SJCRH30 (cell line): ENCODE measurements around the gene S1PR5. TPM values are rescaled to one million over a fixed set of nuclear protein-coding genes. Genes with fewer than 3 reads are reported as not detected.
"Not testable (repeated sequence)": the region's sequence is repeated elsewhere in the genome, so short reads cannot be mapped to it uniquely, and the experiment has no call there.

Experiments used
- DNase-seq, 2 experiments: peaks; one replicate each; pipeline ENCODE4 v3.0.0-alpha.2; 2015 to 2020
- H3K27ac ChIP-seq: fragments of 250-450 bp; sonication (Bioruptor Pico); 2 replicates; pipeline ENCODE4 v1.5.1; 2020; ENCODE audit warnings: mild to moderate bottlenecking, moderate library complexity
- H3K27me3 ChIP-seq: fragments of 250-450 bp; sonication (Bioruptor Pico); 2 replicates; pipeline ENCODE4 v1.5.1; 2020; ENCODE audit warnings: mild to moderate bottlenecking, moderate library complexity
- H3K36me3 ChIP-seq: fragments of 250-450 bp; sonication (Bioruptor Pico); 2 replicates; pipeline ENCODE4 v1.5.1; 2020; ENCODE audit warnings: mild to moderate bottlenecking, moderate library complexity
- H3K4me1 ChIP-seq: fragments of 250-450 bp; sonication (Bioruptor Pico); 2 replicates; pipeline ENCODE4 v1.5.1; 2020; ENCODE audit warnings: mild to moderate bottlenecking, moderate library complexity
- H3K4me3 ChIP-seq: fragments of 250-450 bp; sonication (Bioruptor Pico); 2 replicates; pipeline ENCODE4 v1.5.1; 2020; ENCODE audit warnings: mild to moderate bottlenecking, moderate library complexity
- H3K9me3 ChIP-seq: fragments of 250-450 bp; sonication (Bioruptor Pico); replicated peaks from 2 replicates; pipeline ENCODE4 v1.5.1; 2020; ENCODE audit warnings: mild to moderate bottlenecking, moderate library complexity
- total RNA-seq: library from RNA; depleted of rRNA; stranded (reverse); fragments of >200 nt; shearing (Covaris generic); gene quantifications from 2 replicates; pipeline ENCODE4 v1.2.3, GENCODE V29; 2014

The S1PR5 gene
- total RNA-seq, 1 experiment from 2014 or later: 2.4 TPM

GRCh38 chr19:10551698-10552301 lies 34.6 kb upstream of the S1PR5 start:
- Histone ChIP-seq H3K27me3 (no peaks in the 10 kb centered on the region), H3K27ac (no peak overlapping the region), H3K36me3 (peaks cover 41% of the 10 kb centered on the region), H3K9me3 (no peaks in the 10 kb centered on the region), H3K4me3 (no peak overlapping the region), H3K4me1 (no peaks in the 10 kb centered on the region)
- DNase-seq: peak in 1 of 2 experiments; percentile 46

DNA sequence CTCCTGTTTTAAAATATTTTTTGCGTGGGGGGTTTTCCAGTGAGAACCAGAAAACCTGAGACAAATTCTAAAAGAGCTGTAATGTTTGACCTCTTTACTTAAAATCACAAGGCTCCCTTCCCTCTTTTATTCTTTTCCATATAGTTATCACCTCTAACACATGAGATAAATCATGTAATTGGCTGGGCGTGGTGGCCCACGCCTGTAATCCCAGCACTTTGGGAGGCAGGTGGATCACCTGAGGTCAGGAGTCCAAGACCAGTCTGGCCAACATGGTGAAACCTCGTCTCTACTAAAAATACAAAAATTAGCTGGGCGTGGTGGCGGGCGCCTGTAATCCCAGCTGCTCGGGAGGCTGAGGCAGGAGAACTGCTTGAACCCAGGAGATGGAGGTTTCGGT lies 33.8 kb upstream of the S1PR5 start:
- not testable (repeated sequence) for DNase-seq, H3K4me3 ChIP-seq, H3K27ac ChIP-seq, H3K9me3 ChIP-seq, H3K27me3 ChIP-seq, H3K4me1 ChIP-seq
- peaks cover 38% of the 10 kb centered on the region for H3K36me3 ChIP-seq

GRCh38 chr19:10550336-10550735 lies 33.1 kb upstream of the S1PR5 start:
- Histone ChIP-seq H3K27ac (no peak overlapping the region), H3K36me3 (peaks cover 31% of the 10 kb centered on the region), H3K4me1 (no peaks in the 10 kb centered on the region), H3K27me3 (no peaks in the 10 kb centered on the region), H3K9me3 (no peaks in the 10 kb centered on the region), H3K4me3 (no peak overlapping the region)
- DNase-seq: no peak

DNA sequence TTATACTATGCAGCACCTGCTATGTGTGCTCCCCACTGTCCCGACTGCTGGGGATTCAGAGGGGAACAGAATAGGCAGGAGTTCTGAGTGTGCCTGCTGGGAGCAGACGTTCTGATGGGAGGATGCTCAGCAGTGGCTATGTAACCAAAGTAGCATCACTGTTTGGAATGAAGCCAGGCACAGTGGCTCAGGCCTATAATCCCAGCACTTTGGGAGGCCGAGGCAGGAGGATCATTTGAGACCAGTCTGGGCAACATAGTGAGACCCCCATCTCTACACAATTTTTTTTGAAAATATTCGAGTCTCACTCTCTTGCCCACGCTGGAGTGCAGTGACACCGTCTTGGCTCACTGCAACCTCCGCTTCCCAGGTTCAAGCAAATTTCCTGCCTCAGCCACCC lies 32.5 kb upstream of the S1PR5 start:
- no peaks in the 10 kb centered on the region for H3K9me3 ChIP-seq
- H3K27ac ChIP-seq: no peak overlapping the region
- H3K36me3 ChIP-seq: peaks cover 28% of the 10 kb centered on the region
- H3K4me1 ChIP-seq: no peaks in the 10 kb centered on the region
- no peak overlapping the region for H3K4me3 ChIP-seq
- DNase-seq: no peak
- H3K27me3 ChIP-seq: no peaks in the 10 kb centered on the region

GRCh38 chr19:10548746-10549276 lies 31.6 kb upstream of the S1PR5 start:
- no peaks in the 10 kb centered on the region for H3K4me1 ChIP-seq
- no peak overlapping the region for H3K27ac ChIP-seq
- H3K36me3 ChIP-seq: peaks cover 21% of the 10 kb centered on the region
- H3K9me3 ChIP-seq: no peaks in the 10 kb centered on the region
- H3K4me3 ChIP-seq: no peak overlapping the region
- H3K27me3 ChIP-seq: no peaks in the 10 kb centered on the region
- DNase-seq: no peak

GRCh38 chr19:10546817-10547216 lies 29.6 kb upstream of the S1PR5 start:
- Histone ChIP-seq H3K4me3 (no peak overlapping the region), H3K36me3 (peaks cover 3% of the 10 kb centered on the region), H3K9me3 (no peaks in the 10 kb centered on the region), H3K27ac (no peak overlapping the region), H3K4me1 (no peaks in the 10 kb centered on the region), H3K27me3 (no peaks in the 10 kb centered on the region)
- DNase-seq: no peak

- H3K4me3 ChIP-seq: no peak overlapping the region
- peaks cover 3% of the 10 kb centered on the region for H3K36me3 ChIP-seq
- no peaks in the 10 kb centered on the region for H3K4me1 ChIP-seq
- no peaks in the 10 kb centered on the region for H3K27me3 ChIP-seq
- H3K27ac ChIP-seq: no peak overlapping the region
- DNase-seq: no peak
- H3K9me3 ChIP-seq: no peaks in the 10 kb centered on the region
Measured at GRCh38 chr19:10544753-10545251, 27.6 kb upstream of the S1PR5 start.

- Histone ChIP-seq H3K4me3 (peak overlapping the region; percentile 98), H3K4me1 (no peaks in the 10 kb centered on the region), H3K27ac (peak overlapping the region; percentile 51; the same call in 1 of the 2 replicates), H3K9me3 (no peaks in the 10 kb centered on the region), H3K27me3 (no peaks in the 10 kb centered on the region), H3K36me3 (no peaks in the 10 kb centered on the region; the same call in 1 of the 2 replicates)
- no peak for DNase-seq
Measured at GRCh38 chr19:10544242-10544752, 27.1 kb upstream of the S1PR5 start.

DNA sequence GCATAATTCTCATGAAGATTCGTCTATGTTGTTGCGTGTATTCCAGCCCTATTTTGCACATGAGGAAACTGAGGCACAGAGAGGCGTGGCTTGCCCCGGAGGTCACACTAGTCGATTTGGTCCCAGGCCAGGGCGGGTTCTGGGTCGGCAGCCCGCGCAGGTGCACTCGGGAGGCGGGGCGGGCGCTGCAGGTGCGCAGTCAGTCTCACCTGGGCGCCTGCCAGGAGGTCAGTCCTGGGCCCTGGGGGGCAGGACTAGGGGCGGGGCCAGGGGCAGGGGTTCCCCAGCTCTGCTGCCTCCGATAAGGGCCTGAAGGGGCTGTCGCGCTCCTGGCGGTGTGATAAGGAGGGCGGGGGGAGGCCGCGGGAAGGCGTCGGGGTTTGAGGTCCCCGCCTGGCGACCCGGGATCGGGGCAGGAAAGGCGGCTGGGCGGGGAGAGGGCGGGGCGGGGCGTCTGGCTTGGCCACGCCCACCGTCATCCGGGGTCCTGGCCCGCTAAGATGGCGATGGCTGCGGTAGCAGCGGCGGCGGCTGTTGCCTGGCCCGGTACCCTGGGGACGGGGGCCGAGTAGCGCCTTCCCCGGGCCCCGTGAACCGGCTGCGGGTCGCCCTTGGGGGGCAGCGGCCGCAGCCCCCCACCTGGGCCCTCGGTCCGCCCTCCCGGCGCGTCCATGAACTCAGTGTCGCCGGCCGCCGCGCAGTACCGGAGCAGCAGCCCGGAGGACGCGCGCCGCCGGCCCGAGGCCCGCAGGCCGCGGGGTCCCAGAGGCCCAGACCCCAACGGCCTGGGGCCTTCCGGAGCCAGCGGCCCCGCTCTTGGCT lies 26.4 kb upstream of the S1PR5 start, which contains the start of gene ATG4D:
Gene ATG4D, plus strand, starts transcription at position 485 of the 822 bp plus-strand sequence. Its CDS starts 187 bp downstream, at position 672.
- no peaks in the 10 kb centered on the region for H3K9me3 ChIP-seq
- no peaks in the 10 kb centered on the region for H3K36me3 ChIP-seq
- H3K4me3 ChIP-seq: peak within 1 kb of the TSS; percentile 98
- H3K4me1 ChIP-seq: no peaks in the 10 kb centered on the region
- H3K27ac ChIP-seq: peak within 1 kb of the TSS; percentile 51; the same call in 1 of the 2 replicates
- DNase-seq: peak; percentile 74 to 85
- H3K27me3 ChIP-seq: no peaks in the 10 kb centered on the region

DNA sequence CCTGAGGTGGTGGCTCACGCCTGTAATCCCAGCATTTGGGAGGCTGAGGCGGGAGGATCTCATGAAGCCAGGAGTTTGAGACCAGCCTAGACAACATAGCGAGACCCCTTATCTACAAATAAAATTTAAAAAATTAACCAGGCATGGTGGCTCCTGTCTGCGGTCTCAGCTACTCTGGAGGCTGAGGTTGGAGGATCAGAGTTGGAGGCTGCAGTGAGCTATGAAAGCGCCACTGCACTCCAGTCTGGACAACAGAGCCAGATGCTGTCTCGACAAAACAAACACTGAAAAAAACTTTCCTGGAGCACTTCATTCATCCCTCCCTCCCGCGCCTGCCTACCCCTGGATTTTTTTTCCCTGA lies 25.8 kb upstream of the S1PR5 start:
- H3K4me3 ChIP-seq: no peak overlapping the region
- H3K4me1 ChIP-seq: no peaks in the 10 kb centered on the region
- no peak overlapping the region for H3K27ac ChIP-seq
- H3K36me3 ChIP-seq: no peaks in the 10 kb centered on the region
- H3K27me3 ChIP-seq: no peaks in the 10 kb centered on the region
- no peaks in the 10 kb centered on the region for H3K9me3 ChIP-seq
- no peak for DNase-seq

- not testable (repeated sequence) for H3K27me3 ChIP-seq, DNase-seq, H3K4me1 ChIP-seq, H3K4me3 ChIP-seq, H3K36me3 ChIP-seq, H3K27ac ChIP-seq, H3K9me3 ChIP-seq
Measured at GRCh38 chr19:10539016-10539415, 21.8 kb upstream of the S1PR5 start.

GRCh38 chr19:10538204-10538983 lies 21.1 kb upstream of the S1PR5 start:
- no peak overlapping the region for H3K4me3 ChIP-seq
- H3K9me3 ChIP-seq: no peaks in the 10 kb centered on the region
- H3K36me3 ChIP-seq: no peaks in the 10 kb centered on the region
- H3K27ac ChIP-seq: no peak overlapping the region
- no peaks in the 10 kb centered on the region for H3K27me3 ChIP-seq
- no peak for DNase-seq
- peaks cover 3% of the 10 kb centered on the region; the same call in 1 of the 2 replicates for H3K4me1 ChIP-seq

DNA sequence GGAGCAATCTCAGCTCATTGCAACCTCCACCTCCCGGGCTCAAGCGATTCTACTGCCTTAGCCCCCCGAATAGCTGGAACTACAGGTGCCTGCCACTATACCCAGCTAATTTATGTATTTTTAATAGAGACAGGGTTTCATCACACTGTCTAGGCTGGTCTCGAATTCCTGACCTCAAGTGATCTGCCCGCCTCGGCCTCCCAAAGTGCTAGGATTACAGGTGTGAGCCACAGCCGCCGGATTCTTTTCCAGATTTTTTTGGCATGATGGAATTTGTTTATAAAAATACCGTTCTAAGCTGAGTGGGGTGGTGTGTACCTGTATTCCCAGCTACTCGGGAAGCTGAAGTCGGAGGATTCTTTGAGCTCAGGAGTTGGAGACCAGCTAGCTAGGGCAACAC lies 20.4 kb upstream of the S1PR5 start:
- H3K27me3 ChIP-seq: no peaks in the 10 kb centered on the region

DNA sequence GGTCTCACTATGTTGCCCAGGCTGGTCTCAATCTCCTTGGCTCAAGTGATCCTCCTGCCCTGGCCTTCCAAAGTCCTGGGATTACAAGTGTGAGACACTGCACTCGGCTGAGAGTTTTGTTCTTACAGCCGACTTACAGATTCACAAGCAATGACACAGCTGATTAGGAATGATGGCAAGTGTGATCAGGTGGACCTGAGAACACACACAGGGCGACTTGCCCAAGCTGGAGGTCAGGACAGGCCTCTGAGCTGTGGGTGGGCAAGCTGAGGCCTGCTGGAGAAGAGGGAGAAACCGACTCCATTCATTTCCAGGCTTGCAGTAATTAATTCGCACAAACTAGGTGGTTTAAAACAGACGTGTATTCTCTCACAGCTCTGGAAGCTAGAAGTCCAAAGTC lies 18.4 kb upstream of the S1PR5 start:
- peaks cover 3% of the 10 kb centered on the region; the same call in 1 of the 2 replicates for H3K4me1 ChIP-seq
- no peaks in the 10 kb centered on the region for H3K36me3 ChIP-seq
- no peak overlapping the region for H3K4me3 ChIP-seq
- no peak for DNase-seq
- no peaks in the 10 kb centered on the region for H3K9me3 ChIP-seq
- no peak overlapping the region for H3K27ac ChIP-seq
- H3K27me3 ChIP-seq: no peaks in the 10 kb centered on the region

More for the DNA sequence above, 20.4 kb upstream of the S1PR5 start:
- Histone ChIP-seq H3K4me3 (no peak overlapping the region), H3K36me3 (no peaks in the 10 kb centered on the region), H3K9me3 (no peaks in the 10 kb centered on the region), H3K4me1 (peaks cover 3% of the 10 kb centered on the region; the same call in 1 of the 2 replicates), H3K27ac (no peak overlapping the region)
- DNase-seq: no peak
